Embryonic facial prominence (tissue), 1 donor: Measurements from ENCODE around the gene SGK2.

Source experiments
- DNase-seq: peaks from one replicate; pipeline ENCODE4 v3.0.0-alpha.2; 2016; ENCODE audit errors: extremely low spot score

The SGK2 gene

DNA sequence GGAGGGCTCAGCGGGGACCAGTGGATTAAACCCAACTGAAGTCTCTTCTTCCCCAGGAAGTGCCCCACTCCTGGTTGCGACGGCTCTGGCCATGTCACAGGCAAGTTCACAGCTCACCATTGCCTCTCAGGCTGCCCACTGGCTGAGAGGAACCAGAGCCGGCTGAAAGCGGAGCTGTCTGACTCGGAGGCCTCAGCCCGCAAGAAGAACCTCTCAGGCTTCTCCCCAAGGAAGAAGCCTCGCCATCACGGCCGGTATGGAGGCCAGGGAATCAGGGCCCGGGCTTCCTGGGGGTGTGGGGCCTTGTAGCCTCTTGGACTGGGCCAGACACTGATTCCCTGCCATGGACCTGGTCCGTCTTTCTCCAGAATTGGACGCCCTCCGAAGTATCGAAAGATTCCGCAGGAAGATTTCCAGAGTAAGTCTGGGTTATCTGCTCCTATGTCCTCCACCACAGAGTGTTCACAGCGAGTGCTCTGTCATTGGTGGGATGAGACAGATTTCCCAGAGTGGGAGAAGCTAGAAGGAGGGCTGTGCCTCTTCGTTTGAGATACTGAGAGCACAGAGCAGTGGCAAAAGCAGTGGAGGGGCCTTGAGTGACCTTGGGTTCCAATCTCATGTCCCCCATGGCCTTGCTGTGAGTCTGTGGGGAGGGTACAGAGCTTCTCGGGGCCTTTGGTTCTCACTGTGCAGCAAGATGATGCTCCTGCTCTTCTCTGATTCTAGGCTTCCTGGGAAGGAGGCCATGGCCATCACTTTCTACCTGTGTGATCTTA is 22.6 kb upstream of the SGK2 start:
- no peak for DNase-seq

DNA sequence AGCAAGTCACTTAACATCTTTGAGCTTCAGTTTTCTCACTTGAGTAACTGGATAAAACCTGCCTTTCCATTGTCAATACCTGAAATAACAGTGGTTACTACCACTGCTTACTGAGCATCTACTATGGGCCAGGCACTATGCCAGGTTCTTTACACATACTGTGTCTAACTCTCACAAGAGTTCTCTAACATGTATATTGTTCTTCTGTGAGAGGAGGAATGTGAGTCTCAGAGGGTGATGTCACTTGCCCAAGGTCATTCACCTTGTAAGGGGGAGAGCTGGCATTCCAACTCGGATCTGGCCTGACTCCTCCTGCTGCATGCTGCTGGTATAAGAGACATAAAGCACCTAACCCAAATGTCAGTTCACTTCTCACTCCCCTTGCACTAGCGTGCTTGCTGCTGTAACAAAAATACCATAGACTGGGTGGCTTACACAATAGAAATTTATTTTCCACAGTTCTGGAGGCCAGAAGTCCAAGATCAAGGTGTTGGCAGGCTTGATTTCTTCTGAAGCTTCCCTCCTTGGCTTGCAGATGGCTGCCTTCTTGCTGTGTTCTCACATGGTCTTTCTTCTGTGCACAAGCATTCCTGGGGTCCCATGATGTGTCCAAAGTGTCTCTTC is 21.9 kb upstream of the SGK2 start:
- no peak for DNase-seq

DNA sequence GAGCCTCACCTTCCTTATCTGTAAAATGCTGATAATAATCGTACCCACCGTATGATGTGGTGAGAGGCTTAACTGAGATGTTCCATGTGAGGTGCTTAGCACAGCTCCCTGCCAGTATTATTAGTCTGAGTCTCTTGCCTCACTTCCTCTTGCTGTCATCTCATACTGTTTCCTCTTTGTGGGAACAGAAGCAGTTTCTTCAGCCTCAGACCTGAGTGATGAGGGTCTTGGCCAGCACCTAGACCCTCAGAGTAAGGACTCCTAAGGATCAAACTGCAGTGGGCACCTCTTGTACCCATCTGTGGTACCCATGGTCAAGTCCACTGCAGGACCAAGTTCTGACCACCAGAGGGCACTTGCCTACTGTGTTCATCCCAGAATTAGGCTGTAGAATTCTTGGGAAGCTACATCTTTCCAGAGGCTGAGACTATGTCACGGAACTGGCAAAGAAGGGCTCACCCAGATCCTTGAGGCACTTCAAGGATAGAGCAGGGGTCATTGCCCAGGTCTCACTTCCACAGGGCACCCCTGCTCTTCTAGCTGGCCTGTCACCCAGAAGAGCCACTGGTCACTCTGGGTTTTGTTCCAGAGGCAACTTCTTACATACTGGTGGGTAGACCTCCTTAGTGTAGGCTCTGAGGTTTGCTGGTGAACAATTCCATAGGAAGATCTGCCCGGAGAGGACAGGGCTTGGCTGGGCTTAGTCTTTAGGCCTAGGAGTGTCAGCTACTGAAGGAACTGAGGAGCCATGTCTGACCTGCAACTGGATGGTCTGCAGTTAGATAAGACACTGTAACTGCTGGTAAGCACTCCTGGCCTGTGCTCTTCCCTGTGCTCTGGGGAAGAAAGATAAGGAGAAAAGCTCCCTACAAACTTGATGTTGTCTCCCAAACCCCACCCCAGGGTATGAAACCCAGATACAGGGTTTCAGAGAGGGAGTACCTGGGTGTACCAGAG is 20.6 kb upstream of the SGK2 start:
- DNase-seq: no peak

DNA sequence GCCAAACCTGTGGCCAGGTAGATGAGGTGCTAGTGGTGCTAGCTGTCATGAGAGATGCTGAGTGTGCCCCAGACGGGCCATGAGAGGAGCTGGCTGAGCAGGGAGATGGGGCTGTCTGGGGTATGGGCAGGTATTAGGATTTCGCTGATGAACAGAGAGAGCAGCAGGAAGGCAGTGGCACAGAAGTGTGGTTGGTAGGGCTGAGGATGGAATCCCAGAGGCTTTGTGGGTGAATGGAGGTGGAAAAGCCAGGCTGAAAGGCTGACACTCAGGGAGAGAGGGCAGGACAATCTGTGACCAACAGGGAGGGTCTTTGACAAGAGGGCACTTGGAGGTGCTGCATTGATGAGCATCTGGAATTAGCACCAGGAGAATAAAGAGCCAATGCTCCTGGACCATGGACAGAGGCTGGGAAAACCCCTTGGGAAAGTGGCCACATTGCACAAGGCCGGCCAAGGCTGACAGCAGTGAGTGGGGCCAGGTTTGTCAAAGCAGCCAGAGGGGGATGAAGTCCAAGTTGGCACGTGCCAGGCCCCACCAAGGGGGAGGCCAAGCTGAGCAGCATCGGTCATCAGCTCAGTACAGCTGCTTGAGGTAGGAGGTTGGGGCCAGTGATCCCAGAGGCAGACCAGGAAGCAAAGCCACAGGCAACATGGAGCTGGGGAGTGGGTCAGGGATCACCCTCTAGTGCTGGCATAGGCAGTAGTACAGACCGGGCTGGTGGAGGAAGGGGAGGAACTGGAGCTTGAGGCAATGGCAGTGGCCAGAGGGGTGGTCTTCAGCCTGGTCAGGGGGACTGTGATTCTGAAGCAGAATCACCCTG is 19.7 kb upstream of the SGK2 start:
- DNase-seq: no peak

DNA sequence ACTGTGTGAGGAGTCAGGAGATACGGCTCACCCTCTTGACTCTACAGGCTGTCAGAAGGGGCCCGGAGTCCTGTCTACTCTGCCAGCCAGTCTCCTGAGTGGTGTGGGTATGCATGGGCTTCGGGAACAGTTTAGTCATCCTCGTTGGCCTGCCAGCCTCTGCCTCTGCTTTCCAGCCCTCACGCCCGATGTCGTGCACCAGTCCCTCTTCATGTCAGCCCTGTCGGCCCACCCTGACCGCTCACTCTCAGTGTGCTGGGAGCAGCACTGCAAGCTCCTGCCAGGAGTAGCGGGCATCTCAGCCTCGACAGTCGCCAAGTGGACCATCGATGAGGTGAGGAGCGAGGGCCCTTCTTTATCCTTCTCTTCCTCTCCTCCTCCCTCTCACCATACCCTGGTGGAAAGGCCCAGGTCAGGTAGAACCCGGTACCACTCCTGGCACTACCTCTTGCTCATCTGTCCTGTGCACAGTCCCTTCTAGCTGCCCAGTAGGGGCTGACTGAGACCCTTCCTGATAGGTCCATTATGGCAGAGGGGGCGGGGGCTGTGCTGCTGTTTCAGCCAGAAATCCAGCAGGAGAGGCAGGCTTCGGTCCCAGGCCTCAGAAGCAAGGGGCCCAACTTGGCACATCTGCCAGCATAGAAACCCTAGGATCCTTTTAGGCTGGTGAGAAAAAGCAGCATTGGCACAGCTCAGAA is 18.7 kb upstream of the SGK2 start:
- DNase-seq: no peak

DNA sequence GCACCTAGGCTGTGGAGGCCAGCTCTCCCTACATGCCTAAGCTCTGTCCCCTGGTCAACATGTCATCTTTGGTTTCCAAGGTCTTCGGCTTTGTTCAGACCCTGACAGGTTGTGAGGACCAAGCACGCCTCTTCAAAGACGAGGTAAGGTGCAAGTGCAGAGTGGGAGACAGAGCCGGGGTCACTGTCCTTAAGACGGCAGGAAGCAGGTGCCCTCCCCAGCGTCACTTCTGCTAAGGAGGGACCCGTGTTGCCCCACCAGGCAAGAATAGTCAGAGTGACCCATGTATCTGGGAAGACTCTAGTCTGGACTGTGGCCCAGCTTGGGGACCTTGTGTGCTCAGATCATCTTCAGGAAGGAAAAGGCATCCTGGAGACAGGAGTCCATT is 18.2 kb upstream of the SGK2 start:
- no peak for DNase-seq

DNA sequence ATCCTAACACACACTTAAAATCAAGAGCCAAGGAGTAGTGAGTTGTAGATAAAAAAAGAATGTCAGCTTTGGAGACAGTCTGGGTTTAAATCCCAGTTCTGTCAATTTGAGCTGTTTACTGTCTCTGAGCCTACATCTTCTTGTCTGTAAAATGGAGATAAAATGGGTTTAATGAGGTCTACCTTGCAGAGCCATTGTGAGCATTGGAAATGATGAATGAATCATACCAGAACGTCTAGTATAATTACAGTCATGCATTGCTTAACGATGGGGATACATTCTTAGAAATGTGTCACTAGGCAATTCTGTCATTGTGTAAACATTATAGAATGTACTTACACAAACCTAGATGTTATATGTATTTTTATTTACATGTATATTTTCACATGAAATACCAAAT is 17.6 kb upstream of the SGK2 start:
- DNase-seq: no peak

DNA sequence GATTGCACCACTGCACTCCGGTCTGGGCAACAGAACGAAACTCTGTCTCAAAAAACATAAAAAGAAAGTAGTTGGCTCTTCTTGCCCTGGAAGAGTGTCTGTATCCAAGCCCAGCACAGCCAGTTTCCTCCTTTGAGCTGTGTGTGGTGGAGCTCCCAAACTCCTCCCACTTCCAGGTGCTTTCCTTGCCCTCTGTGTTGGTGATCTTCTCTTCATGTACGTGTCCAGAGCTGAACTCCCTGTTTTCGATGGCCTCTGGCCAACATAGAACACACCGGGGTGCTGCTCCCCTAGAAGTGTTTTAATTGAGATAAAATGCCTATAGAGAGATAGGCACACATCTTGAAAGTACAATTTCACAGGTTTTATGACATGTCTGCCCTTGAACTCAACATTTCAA is 16.7 kb upstream of the SGK2 start:
- DNase-seq: no peak

DNA sequence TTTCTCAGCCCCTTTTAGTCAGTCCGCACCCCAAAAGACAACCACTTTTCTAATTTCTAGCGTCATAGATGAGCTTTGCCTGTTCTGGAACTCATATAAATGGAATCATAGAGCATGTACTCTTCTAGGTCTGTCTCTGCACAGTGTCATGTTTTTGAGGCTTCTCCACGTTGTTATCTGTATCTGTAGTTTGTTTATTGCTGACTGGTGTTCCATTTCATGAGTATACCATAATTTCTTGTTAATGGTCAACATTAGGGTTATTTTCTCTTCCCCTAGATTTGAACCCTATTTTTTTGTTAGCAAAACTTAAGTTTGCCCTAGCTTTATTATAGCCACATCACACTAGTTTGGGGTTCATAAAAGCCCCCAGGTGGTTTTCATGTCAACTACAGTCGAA is 16.2 kb upstream of the SGK2 start:
- no peak for DNase-seq

DNA sequence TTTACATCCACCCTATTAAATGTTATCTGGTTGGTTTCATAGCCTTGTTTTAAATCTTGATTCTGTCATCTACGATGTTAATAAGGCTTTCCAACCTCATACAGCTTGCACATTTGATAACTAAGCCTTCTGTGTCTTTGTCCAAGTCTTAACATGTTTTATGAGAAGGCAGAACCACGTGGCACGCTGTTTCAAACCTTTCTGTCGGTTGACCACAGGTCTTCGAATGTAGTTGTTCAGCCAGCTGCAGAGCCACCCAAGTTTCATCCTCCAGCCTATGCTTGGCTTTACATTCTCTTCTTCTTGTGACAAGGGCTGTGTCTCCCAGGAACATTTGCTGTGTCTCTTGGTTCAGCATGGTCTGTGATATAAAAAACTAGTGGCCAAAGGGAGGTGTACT is 15.7 kb upstream of the SGK2 start:
- DNase-seq: no peak

DNA sequence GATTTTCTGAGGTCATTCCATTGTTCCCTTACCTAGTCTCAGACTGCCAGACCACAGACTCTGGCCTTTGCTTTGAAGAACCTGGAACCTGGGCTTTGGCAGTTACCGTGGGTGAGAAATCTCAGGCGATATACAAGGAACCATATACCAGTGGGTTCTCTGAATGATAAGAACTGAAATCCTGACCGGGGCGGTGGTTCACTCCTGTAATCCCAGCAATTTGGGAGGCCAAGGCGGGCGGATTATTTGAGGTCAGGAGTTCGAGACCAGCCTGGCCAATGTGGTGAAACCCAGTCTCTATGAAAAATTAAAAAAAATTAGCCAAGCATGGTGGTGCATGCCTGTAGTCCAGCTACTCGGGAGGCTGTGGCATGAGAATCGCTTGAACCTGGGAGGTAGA is 14.3 kb upstream of the SGK2 start:
- DNase-seq: no peak

DNA sequence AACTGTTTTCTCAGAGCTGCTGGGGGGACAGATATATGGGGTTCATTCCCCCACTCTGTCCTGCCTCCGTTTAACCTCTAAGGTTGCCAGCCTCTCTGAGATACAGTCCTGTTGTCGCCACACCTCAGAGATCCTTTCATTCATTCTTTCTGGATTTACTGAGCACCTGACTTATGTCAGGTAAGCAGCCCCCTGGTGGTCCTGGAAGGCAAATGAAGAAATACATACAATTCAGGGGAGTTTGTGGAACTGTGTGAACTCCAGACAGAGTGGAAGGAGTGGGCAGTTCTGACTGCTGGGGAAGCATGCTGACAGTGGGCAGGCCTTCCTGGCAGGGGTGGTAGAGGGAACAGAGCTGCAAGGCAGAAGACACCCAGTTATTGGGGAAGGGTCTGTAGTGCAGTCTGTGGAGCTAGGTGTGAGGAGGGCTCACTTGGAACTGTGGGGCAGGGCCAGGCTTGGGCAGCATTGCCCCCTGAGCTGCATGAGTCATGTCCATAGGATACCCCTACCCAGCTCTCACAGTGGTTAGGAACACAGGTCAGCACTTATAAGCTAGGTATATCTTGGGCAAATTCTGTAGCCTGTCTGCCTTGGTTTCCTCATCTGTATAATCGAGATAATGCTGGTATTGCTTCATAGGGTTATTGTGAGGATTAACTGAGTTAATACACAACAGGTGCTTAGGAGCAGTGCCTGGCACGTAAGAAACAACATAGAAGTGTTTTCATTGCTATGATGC is 12.8 kb upstream of the SGK2 start:
- no peak for DNase-seq

DNA sequence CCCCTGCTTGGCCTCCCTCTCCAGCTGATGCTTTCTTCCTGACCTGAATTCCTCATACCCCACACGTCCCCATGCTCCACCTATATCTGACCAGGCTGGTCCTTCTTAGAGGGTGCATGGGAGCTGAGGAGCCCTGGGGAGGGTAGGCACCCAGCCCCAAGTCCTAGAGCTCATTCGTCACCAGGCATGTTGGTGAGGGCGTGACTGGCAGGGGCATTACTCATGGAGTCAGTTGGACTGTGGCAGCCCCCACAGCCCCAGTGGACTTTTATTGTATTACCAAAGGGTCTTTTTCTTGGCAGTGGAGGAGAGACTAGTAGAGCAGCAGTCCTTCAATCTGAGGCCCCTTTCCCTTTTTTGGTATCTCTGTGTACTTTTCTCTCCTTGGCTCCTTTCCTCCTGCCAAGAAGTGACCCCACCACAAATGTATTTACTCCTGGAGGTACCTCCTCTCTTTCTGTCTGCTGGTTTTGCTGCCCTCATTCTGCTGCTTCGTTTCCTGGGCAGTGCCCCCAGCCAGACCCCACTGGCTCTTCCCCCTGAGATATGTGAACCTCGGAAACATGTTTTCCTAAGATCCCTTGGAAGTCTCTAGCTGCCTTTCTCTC is 10.4 kb upstream of the SGK2 start:
- DNase-seq: no peak

DNA sequence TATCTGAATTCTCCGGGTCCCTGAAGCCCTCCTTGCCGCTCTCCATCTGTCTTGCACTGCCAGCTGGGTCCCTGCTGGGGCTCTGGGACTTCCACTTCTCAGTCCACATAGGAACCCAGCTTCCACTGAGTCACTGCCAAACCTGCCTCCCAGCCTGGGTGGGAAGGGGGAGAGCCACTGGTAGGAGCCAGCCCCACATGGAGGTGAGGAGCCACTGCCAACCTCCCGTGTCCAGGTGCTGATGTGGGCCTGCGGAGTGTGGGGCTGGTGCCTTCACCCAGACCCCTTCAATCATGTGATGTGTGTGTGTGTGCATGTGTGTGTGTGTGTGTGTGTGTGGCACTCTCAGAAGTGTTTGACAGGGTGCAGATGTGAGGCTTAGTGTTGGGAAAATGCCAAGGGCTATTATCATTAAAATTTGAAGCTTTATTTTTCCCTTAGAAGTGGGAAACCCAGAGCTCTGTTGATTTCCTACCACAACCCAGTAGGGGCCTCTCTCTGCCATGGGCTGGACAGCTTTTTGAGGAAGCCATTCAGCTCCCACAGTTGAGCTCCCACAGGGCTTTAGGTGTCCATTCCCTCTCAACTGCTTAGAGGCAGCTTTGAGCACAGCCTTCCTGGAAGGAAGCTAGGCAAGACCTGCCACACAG is 9.3 kb upstream of the SGK2 start:
- no peak for DNase-seq

DNA sequence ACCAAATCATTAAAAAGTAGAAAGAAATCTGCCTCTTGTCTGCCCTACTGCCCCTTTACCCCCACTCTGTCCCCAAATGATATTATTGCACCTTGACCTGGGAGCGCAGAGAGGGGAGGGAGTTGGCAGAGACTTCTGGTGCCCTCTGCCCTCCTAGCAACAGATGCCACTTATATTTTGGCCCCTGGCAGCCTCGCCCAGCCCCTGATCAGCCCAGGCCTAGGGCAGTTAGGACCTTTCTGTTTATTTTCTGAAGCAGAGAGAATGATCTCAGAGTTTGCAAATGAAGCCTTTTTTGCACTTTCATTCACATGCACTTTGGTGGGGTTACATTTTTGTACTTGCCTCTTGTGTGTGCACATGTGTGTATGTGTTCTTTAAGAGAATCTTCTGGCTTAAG is 8.4 kb upstream of the SGK2 start:
- no peak for DNase-seq

DNA sequence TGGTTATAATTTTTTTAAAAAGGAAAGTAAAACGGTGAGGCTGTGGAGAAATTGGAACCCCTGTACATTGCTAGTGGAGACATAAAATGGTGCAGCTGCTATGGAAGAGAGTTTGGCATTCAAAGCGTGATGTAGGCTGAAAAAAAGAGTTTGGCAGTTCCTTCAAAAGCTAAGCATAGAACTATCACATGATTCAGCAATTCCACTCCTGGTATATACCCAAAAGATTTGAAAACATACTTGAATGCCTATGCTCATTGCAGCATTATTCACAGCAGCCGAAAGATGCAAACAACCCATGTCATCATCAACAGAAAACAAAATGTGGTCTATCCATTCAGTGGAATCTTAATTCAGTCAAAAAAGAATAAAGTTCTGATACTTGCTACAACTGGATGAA is 4.5 kb upstream of the SGK2 start:
- no peak for DNase-seq

DNA sequence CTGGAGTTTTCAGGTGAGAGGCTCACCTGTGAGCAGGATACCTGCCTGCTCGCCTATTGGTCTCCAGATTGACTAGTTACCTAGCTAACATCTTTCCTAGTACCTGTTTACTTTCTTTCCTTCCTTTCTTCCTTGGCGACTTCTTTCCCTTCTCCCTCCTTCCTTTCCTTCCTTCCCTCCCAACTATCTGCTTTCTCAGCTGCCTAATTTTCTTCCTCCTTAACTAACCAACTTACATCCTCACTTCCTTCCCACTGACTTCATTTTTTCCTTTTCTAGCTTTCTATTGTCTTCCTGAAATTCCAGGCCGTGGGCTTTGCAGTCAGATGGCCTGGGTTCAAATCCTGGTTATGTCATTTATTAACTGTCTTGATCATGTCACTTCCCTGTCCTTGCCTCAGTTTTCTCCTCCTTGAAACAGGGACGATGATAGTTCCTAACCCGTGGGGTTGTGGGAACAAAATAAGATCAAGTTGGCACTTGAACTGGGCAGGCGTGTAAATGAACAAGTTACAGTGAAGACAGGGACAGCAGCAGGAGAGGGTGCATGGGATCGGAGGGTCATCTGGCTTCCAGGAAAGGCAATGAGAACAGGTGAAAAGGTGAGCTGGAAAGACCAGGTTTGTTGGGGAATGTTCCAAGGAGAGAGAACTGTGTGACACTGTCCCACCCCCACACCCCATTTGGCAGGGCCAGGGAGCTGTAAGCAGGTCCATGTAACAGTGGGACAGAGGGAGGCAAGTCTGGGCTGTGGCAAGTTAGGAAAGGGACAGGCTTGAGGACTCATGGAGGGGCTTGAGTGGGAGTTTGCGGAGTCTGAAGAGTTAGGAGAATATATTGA is 540 bp downstream of the SGK2 start:
- DNase-seq: no peak

DNA sequence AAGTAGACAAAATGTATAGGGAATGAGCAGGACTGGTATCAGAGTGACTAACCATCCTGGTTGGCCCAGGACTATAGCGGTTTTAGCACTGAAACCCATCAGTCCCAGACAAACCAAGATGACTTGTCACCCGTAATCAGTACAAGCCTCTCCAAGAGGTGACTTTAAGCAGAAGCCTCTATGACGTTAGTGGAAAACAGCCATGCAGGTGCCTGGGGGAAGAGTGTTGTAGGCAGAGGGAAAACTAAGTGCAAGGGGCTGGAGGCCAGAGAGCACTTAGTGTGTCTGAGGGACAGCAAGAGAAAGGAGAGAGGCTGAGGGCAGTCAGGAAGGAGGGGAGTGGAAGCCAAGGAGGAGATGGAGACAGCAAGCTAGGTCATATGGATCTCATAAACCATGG is 2.1 kb downstream of the SGK2 start:
- no peak for DNase-seq

DNA sequence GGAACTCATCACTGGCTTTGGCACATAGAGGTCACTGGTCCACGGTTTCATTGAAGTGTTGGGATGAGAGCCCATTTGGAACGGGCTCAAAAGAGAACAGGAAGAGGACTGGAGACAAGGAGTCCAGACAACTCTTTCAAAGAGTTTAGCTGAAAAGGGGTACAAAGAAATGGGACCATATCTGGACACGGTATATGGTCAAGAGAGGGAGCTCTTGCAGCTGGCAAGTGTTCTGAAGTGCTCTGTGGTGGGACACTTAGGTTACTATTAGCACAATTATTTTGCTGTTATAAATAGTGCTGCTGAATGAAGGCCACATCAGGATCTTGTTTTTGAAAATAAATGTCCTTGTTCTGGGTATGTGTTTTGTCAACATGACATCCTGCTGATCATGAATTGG is 4.6 kb downstream of the SGK2 start:
- DNase-seq: no peak
